HCT116 (cell line): Measurements from ENCODE around the gene OBSCN.

Source experiments
- SP1 ChIP-seq: IDR thresholded peaks from 2 replicates; pipeline ENCODE4 v1.6.1; 2012; ENCODE audit warnings: low read depth
- TCF7L2 ChIP-seq: IDR thresholded peaks from 2 replicates; pipeline ENCODE4 v1.7.0; 2011; ENCODE audit warnings: borderline replicate concordance, inconsistent platforms; ENCODE audit not compliant: insufficient read depth, insufficient read length; ENCODE audit errors: extremely low read depth
- TF ChIP-seq, protein P1 (sequence below), 3 experiments: fragments of 200-600 bp in 1 of 3; sonication (generic) in 1 of 3; IDR thresholded peaks in 2 of 3; conservative IDR thresholded peaks in 1 of 3; 2 replicates each; pipeline ENCODE4 v1.5.1; 2012 to 2017; ENCODE audit warnings: low read depth in 2 of 3, low read length in 2 of 3, antibody characterized with exemption in 1 of 3, borderline replicate concordance in 1 of 3, control low read depth in 1 of 3, mild to moderate bottlenecking in 1 of 3, mixed read lengths in 1 of 3, mixed run types in 1 of 3, moderate library complexity in 1 of 3; ENCODE audit not compliant: insufficient read depth in 1 of 3

DNA sequence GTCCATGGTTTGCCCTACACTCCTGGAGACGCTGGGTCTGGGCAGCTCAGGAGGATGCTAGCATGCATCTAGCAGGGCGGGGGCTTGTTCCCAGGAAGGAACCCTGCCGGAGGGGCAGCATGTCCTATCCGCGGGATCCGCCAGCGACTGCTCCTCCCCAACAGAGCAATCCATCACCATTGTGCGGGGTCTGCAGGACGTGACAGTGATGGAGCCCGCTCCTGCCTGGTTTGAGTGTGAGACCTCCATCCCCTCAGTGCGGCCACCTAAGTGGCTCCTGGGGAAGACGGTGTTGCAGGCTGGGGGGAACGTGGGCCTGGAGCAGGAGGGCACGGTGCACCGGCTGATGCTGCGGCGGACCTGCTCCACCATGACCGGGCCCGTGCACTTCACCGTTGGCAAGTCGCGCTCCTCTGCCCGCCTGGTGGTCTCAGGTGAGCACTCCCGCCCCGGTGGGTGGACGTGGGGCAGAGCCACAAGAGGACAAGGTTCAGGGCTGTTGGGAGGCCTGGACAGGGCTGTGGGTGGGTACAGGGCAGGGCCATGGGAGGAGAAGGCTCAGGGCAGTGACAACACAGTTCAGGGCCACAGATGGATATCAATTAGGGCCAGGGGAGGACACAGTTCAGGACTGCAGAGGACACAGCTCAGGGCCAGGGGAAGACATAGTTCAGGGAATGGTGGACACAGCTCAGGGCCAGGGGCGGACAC is 71.3 kb downstream of the OBSCN start:
- TF ChIP-seq, protein P1, sequence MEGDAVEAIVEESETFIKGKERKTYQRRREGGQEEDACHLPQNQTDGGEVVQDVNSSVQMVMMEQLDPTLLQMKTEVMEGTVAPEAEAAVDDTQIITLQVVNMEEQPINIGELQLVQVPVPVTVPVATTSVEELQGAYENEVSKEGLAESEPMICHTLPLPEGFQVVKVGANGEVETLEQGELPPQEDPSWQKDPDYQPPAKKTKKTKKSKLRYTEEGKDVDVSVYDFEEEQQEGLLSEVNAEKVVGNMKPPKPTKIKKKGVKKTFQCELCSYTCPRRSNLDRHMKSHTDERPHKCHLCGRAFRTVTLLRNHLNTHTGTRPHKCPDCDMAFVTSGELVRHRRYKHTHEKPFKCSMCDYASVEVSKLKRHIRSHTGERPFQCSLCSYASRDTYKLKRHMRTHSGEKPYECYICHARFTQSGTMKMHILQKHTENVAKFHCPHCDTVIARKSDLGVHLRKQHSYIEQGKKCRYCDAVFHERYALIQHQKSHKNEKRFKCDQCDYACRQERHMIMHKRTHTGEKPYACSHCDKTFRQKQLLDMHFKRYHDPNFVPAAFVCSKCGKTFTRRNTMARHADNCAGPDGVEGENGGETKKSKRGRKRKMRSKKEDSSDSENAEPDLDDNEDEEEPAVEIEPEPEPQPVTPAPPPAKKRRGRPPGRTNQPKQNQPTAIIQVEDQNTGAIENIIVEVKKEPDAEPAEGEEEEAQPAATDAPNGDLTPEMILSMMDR (IDR thresholded peaks at IDR 0.05 in 2 of 3, conservative IDR thresholded peaks at IDR 0.05 in 1 of 3; ENCODE audit: borderline replicate concordance in 1 of 3, insufficient read depth in 1 of 3, low read depth in 2 of 3, low read length in 2 of 3), result no peak
- no peak for TF ChIP-seq SP1
- no peak for TF ChIP-seq TCF7L2
